A673 (cell line): Measurements from ENCODE around the gene TIGD3.

Experiments
- CTCF ChIP-seq: fragments of 300-800, 200-600 bp; sonication (generic); conservative IDR thresholded peaks from 2 replicates; pipeline ENCODE4 v1.5.1; 2017; ENCODE audit warnings: low read depth, mild to moderate bottlenecking, antibody characterized with exemption, low read length, moderate library complexity, mixed read lengths
- EZH2 ChIP-seq: fragments of 200-600 bp; sonication (generic); IDR thresholded peaks from 2 replicates; pipeline ENCODE4 v1.6.1; 2017; ENCODE audit warnings: borderline replicate concordance, low read depth, mild to moderate bottlenecking, mixed read lengths, antibody characterized with exemption, low read length; ENCODE audit not compliant: poor library complexity, severe bottlenecking

GRCh38 chr11:65310215-65310614, 44.3 kb upstream of the TIGD3 start:
- TF ChIP-seq CTCF (no peak), EZH2 (no peak)
